Neural progenitor cell (in vitro differentiated cells): ENCODE measurements around the gene FAM111A. TPM values are rescaled to one million over a fixed set of nuclear protein-coding genes. Genes with fewer than 3 reads are reported as not detected.

Experiments used
- DNase-seq: peaks from one replicate; pipeline ENCODE4 v3.0.0-alpha.2; 2016; ENCODE audit warnings: low spot score
- H2AFZ ChIP-seq: fragments of 200-600 bp; sonication (generic); replicated peaks from 2 replicates; pipeline ENCODE4 v1.6.1; 2016; ENCODE audit warnings: antibody characterized with exemption
- H3F3A ChIP-seq: fragments of 200-600 bp; sonication (generic); 2 replicates; pipeline ENCODE4 v1.6.1; 2016; ENCODE audit warnings: antibody characterized with exemption, low read depth
- H3K27ac ChIP-seq: fragments of 200-600 bp; sonication (generic); 2 replicates; pipeline ENCODE4 v1.5.1; 2016; ENCODE audit warnings: mild to moderate bottlenecking
- H3K27me3 ChIP-seq: fragments of 200-600 bp; sonication (generic); 2 replicates; pipeline ENCODE4 v1.6.1; 2016; ENCODE audit warnings: mild to moderate bottlenecking, moderate library complexity
- H3K36me3 ChIP-seq: fragments of 200-600 bp; sonication (generic); 2 replicates; pipeline ENCODE4 v1.5.1; 2016
- H3K4me1 ChIP-seq: fragments of 200-600 bp; sonication (generic); 2 replicates; pipeline ENCODE4 v1.6.1; 2016; ENCODE audit warnings: mixed run types
- H3K4me2 ChIP-seq: fragments of 200-600 bp; sonication (generic); 2 replicates; pipeline ENCODE4 v1.6.1; 2016
- H3K4me3 ChIP-seq: fragments of 200-600 bp; sonication (generic); 2 replicates; pipeline ENCODE4 v1.5.1; 2016
- H3K79me2 ChIP-seq: fragments of 200-600 bp; sonication (generic); 2 replicates; pipeline ENCODE4 v1.6.1; 2016; ENCODE audit warnings: low read depth
- H3K9ac ChIP-seq: fragments of 200-600 bp; sonication (generic); 2 replicates; pipeline ENCODE4 v1.6.1; 2016
- H3K9me3 ChIP-seq: fragments of 200-600 bp; sonication (generic); 2 replicates; pipeline ENCODE4 v1.5.1; 2016; ENCODE audit warnings: low read depth
- H4K20me1 ChIP-seq: fragments of 200-600 bp; sonication (generic); 2 replicates; pipeline ENCODE4 v1.6.1; 2016; ENCODE audit warnings: low read depth
- H3K27ac Mint-ChIP-seq: 3 replicates; pipeline ENCODE4 v1.8.0; 2021; ENCODE audit warnings: mixed read lengths
- H3K27me3 Mint-ChIP-seq: 2 replicates; pipeline ENCODE4 v1.8.0; 2022; ENCODE audit warnings: low read depth, mild to moderate bottlenecking, inconsistent platforms, moderate library complexity, mixed read lengths; ENCODE audit not compliant: insufficient read depth
- H3K36me3 Mint-ChIP-seq: 3 replicates; pipeline ENCODE4 v1.8.0; 2021; ENCODE audit warnings: mixed read lengths
- H3K4me1 Mint-ChIP-seq: 3 replicates; pipeline ENCODE4 v1.8.0; 2021; ENCODE audit warnings: mixed read lengths
- H3K4me3 Mint-ChIP-seq: 3 replicates; pipeline ENCODE4 v1.8.0; 2021; ENCODE audit warnings: mild to moderate bottlenecking, moderate library complexity, mixed read lengths
- H3K9me3 Mint-ChIP-seq: 3 replicates; pipeline ENCODE4 v1.8.0; 2020; ENCODE audit warnings: mixed read lengths
- EZH2 ChIP-seq: fragments of 200-600 bp; sonication (generic); IDR thresholded peaks from 2 replicates; pipeline ENCODE4 v1.6.1; 2017; ENCODE audit warnings: antibody characterized with exemption, mild to moderate bottlenecking, moderate library complexity
- EZH2phosphoT487 ChIP-seq: fragments of 200-600 bp; sonication (generic); IDR thresholded peaks from 2 replicates; pipeline ENCODE4 v1.6.1; 2017; ENCODE audit warnings: antibody characterized with exemption
- total RNA-seq: library from RNA; depleted of rRNA; stranded (reverse); fragments of >200 nt; gene quantifications from 2 replicates; pipeline ENCODE4 v1.2.3, GENCODE V29; 2015; ENCODE audit warnings: low replicate concordance
- TF ChIP-seq, protein P1 (sequence below): fragments of 200-600 bp; sonication (generic); IDR thresholded peaks from 2 replicates; pipeline ENCODE4 v1.5.1; 2017; ENCODE audit warnings: antibody characterized with exemption, mild to moderate bottlenecking

Gene FAM111A
- total RNA-seq, 1 donor from 2014 or later = 32.7 TPM

- H2AFZ ChIP-seq = no peak overlapping the region
- H3K27me3 ChIP-seq = no peaks in the 10 kb centered on the region
- H3K36me3 Mint-ChIP-seq = peaks cover 16% of the 10 kb centered on the region
- H3K4me3 ChIP-seq = peak overlapping the region; percentile 89
- H3K9me3 ChIP-seq = no peaks in the 10 kb centered on the region
- peaks cover 54% of the 10 kb centered on the region for H3K79me2 ChIP-seq
- peak overlapping the region; percentile 95 for H3K27ac Mint-ChIP-seq
- peaks cover 36% of the 10 kb centered on the region for H3K4me1 Mint-ChIP-seq
- no peaks in the 10 kb centered on the region for H3K36me3 ChIP-seq
- peak overlapping the region; percentile 98 for H3K4me2 ChIP-seq
- H3K4me1 ChIP-seq = peaks cover 48% of the 10 kb centered on the region
- H3K9ac ChIP-seq = peak overlapping the region; percentile 66
- TF ChIP-seq EZH2 (no peak), EZH2phosphoT487 (no peak)
- TF ChIP-seq, protein P1, sequence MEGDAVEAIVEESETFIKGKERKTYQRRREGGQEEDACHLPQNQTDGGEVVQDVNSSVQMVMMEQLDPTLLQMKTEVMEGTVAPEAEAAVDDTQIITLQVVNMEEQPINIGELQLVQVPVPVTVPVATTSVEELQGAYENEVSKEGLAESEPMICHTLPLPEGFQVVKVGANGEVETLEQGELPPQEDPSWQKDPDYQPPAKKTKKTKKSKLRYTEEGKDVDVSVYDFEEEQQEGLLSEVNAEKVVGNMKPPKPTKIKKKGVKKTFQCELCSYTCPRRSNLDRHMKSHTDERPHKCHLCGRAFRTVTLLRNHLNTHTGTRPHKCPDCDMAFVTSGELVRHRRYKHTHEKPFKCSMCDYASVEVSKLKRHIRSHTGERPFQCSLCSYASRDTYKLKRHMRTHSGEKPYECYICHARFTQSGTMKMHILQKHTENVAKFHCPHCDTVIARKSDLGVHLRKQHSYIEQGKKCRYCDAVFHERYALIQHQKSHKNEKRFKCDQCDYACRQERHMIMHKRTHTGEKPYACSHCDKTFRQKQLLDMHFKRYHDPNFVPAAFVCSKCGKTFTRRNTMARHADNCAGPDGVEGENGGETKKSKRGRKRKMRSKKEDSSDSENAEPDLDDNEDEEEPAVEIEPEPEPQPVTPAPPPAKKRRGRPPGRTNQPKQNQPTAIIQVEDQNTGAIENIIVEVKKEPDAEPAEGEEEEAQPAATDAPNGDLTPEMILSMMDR = no peak
- H3K4me3 Mint-ChIP-seq = peak overlapping the region; percentile 99
- peaks cover 13% of the 10 kb centered on the region for H3K27me3 Mint-ChIP-seq
- H3F3A ChIP-seq = peaks cover 50% of the 10 kb centered on the region
- H3K27ac ChIP-seq = peak overlapping the region; percentile 96
- H4K20me1 ChIP-seq = peaks cover 38% of the 10 kb centered on the region
- H3K9me3 Mint-ChIP-seq = peaks cover under 1% of the 10 kb centered on the region
- DNase-seq = peak; percentile 51
Observed at GRCh38 chr11:59172345-59173079, 29.9 kb downstream of the FAM111A start.

DNA sequence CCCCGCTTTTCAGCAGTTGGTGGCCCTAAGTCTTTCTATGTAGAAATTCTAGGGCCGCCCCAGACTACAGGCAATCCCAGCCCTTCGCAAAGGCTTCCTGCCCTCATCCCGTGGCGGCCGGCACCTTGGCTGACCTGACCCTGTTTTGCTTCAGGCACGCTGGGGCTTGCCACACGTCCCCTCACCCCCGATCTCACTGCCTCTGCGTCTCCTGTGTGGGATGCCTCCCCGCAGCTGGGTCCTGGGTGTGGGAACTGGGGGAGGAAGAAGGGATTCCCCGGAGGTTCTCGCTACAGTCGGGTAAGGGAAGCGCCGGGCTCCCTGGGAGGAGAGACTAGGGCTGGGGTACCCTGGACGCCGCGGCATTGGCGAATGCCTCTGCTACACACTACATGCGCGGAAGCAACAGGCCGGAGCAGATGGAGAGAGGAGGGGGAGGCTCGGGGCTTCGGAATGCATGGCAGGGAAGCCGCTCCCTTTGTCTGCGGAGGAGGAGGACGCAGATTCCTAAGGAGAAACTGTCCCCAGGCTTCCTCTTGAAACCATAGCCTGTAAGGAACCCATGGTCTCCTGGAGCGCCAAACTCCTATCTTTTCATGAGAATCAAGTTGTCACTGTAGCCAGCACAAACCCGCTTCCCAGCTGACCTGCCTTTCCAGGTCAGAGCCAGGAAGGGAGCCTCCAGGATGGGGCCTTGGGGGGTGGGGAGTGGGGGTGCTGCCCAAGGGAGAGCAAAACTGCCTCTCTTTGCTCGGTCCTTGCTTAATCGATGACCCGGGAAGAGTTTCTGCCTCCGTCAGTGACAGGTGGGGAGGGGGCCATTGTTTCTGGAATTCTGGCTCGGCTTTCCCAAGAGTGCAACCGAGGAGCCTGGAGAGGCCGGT is 30.7 kb downstream of the FAM111A start:
- peaks cover 50% of the 10 kb centered on the region for H3F3A ChIP-seq
- H3K9me3 ChIP-seq = no peaks in the 10 kb centered on the region
- H3K4me1 ChIP-seq = peaks cover 56% of the 10 kb centered on the region
- Mint-ChIP-seq H3K36me3 (peaks cover 23% of the 10 kb centered on the region), H3K27me3 (peaks cover 13% of the 10 kb centered on the region), H3K4me3 (peak overlapping the region; percentile 99), H3K4me1 (peaks cover 43% of the 10 kb centered on the region), H3K27ac (peak overlapping the region; percentile 95), H3K9me3 (peaks cover 3% of the 10 kb centered on the region)
- H2AFZ ChIP-seq = no peak overlapping the region
- DNase-seq = peak; percentile 90
- H3K27me3 ChIP-seq = no peaks in the 10 kb centered on the region
- H3K27ac ChIP-seq = peak overlapping the region; percentile 96
- H3K36me3 ChIP-seq = no peaks in the 10 kb centered on the region
- peaks cover 63% of the 10 kb centered on the region for H3K79me2 ChIP-seq
- peak overlapping the region; percentile 66 for H3K9ac ChIP-seq
- peaks cover 46% of the 10 kb centered on the region for H4K20me1 ChIP-seq
- H3K4me2 ChIP-seq = peak overlapping the region; percentile 98
- H3K4me3 ChIP-seq = peak overlapping the region; percentile 89
- TF ChIP-seq EZH2 = no peak
- TF ChIP-seq, protein P1 = no peak
- no peak for TF ChIP-seq EZH2phosphoT487

GRCh38 chr11:59173964-59174663 is 31.5 kb downstream of the FAM111A start:
- peak overlapping the region; percentile 89 for H3K4me3 ChIP-seq
- Mint-ChIP-seq H3K27me3 (peaks cover 15% of the 10 kb centered on the region), H3K27ac (peak overlapping the region; percentile 95), H3K4me1 (peaks cover 51% of the 10 kb centered on the region), H3K36me3 (peaks cover 27% of the 10 kb centered on the region), H3K9me3 (peaks cover 3% of the 10 kb centered on the region), H3K4me3 (peak overlapping the region; percentile 99)
- H3K27me3 ChIP-seq = no peaks in the 10 kb centered on the region
- H2AFZ ChIP-seq = no peak overlapping the region
- peak overlapping the region; percentile 98 for H3K4me2 ChIP-seq
- H3K27ac ChIP-seq = peak overlapping the region; percentile 96
- H4K20me1 ChIP-seq = peaks cover 54% of the 10 kb centered on the region
- no peaks in the 10 kb centered on the region for H3K9me3 ChIP-seq
- H3K36me3 ChIP-seq = no peaks in the 10 kb centered on the region
- H3K79me2 ChIP-seq = peaks cover 70% of the 10 kb centered on the region
- DNase-seq = peak; percentile 74
- H3K4me1 ChIP-seq = peaks cover 64% of the 10 kb centered on the region
- no peak for TF ChIP-seq EZH2phosphoT487
- TF ChIP-seq, protein P1 = no peak
- TF ChIP-seq EZH2 = no peak
- H3F3A ChIP-seq = peaks cover 52% of the 10 kb centered on the region
- H3K9ac ChIP-seq = peak overlapping the region; percentile 66
